Right renal pelvis (tissue), 4 donors: ENCODE measurements around the gene ZIC3. TPM values are rescaled to one million over a fixed set of nuclear protein-coding genes. Genes with fewer than 3 reads are reported as not detected.
"Not testable (repeated sequence)": the region's sequence is repeated elsewhere in the genome, so short reads cannot be mapped to it uniquely, and the experiment has no call there.

ENCODE experiments used
- DNase-seq, 4 donors: peaks; one replicate each; pipeline ENCODE4 v3.0.0-alpha.2; 2013; ENCODE audit warnings: low read depth in 4 of 4, low spot score in 3 of 4, missing footprints in 1 of 4
- polyA plus RNA-seq, 4 donors: library from polyadenylated mRNA; unstranded; fragments of 120-200 nt; gene quantifications; one replicate each; pipeline ENCODE4 v1.2.1, GENCODE V29; 2013; ENCODE audit not compliant: insufficient read length in 4 of 4

The ZIC3 gene
- polyA plus RNA-seq, result not detected

GRCh38 chrX:137565921-137566745 is at the start of gene ZIC3:
Gene ZIC3 (plus strand): TSS chrX:137566127. CDS start chrX:137566692, 565 bp downstream.
- DNase-seq, result peak in 2 of 4 donors; percentile 22 to 28

GRCh38 chrX:137519459-137519858 is 46.5 kb upstream of the ZIC3 start:
- no peak for DNase-seq

GRCh38 chrX:137545711-137546651 is 19.9 kb upstream of the ZIC3 start:
- no peak for DNase-seq

- no peak for DNase-seq
Observed at GRCh38 chrX:137547291-137547690, 18.6 kb upstream of the ZIC3 start.

GRCh38 chrX:137548261-137548660 is 17.7 kb upstream of the ZIC3 start:
- no peak for DNase-seq

GRCh38 chrX:137549073-137549472 is 16.9 kb upstream of the ZIC3 start:
- DNase-seq, result no peak

GRCh38 chrX:137549851-137550664 is 15.9 kb upstream of the ZIC3 start:
- no peak for DNase-seq

- no peak for DNase-seq
Observed at GRCh38 chrX:137550665-137551261, 15.2 kb upstream of the ZIC3 start.

- DNase-seq, result not testable (repeated sequence)
Observed at GRCh38 chrX:137552098-137552497, 13.8 kb upstream of the ZIC3 start.

- DNase-seq, result no peak
Observed at GRCh38 chrX:137562096-137562495, 3.8 kb upstream of the ZIC3 start.

- no peak for DNase-seq
Observed at GRCh38 chrX:137563681-137564651, 2.0 kb upstream of the ZIC3 start.

GRCh38 chrX:137565318-137565904 is 516 bp upstream of the ZIC3 start:
- no peak for DNase-seq

- no peak for DNase-seq
Observed at GRCh38 chrX:137566746-137567679, 1.1 kb downstream of the ZIC3 start.

GRCh38 chrX:137567682-137568232 is 1.8 kb downstream of the ZIC3 start:
- no peak for DNase-seq

- no peak for DNase-seq
Observed at GRCh38 chrX:137568741-137569469, 3.0 kb downstream of the ZIC3 start.

- DNase-seq, result no peak
Observed at GRCh38 chrX:137569470-137569891, 3.6 kb downstream of the ZIC3 start.
